Activated CD8-positive, alpha-beta T cell treated with anti-CD3 and anti-CD28 coated beads for 36 hours (primary cell): ENCODE results near the gene TAF1. TPM values are rescaled to one million over a fixed set of nuclear protein-coding genes. Genes with fewer than 3 reads are reported as not detected.
"Not testable (repeated sequence)": the region's sequence is repeated elsewhere in the genome, so short reads cannot be mapped to it uniquely, and the experiment has no call there.

Experiments
- ATAC-seq: fragments of 200-7000 bp; cut with Tn5 transposase; one replicate; pipeline ENCODE4 v1.10.0; 2021; ENCODE audit warnings: mild to moderate bottlenecking, moderate library complexity
- CTCF ChIA-PET: fragments of 350-600 bp; sonication (Branson Sonifier 250); formaldehyde crosslinking; loops from one replicate; lab custom pipeline; 2021; ENCODE audit warnings: antibody characterized with exemption; lab: Charles Lee
- POLR2A ChIA-PET: fragments of 350-600 bp; sonication (Branson Sonifier 250); formaldehyde crosslinking; loops from one replicate; lab custom pipeline; 2021; ENCODE audit warnings: antibody characterized with exemption; lab: Charles Lee
- DNase-seq: peaks from one replicate; pipeline ENCODE4 v3.0.0-alpha.2; 2020
- H3K27ac Mint-ChIP-seq: one replicate; pipeline ENCODE4 v1.8.0; 2021; ENCODE audit warnings: mild to moderate bottlenecking, mixed read lengths
- H3K27me3 Mint-ChIP-seq: one replicate; pipeline ENCODE4 v1.8.0; 2021; ENCODE audit warnings: mixed read lengths
- H3K36me3 Mint-ChIP-seq: one replicate; pipeline ENCODE4 v1.8.0; 2021; ENCODE audit warnings: low read depth, mixed read lengths
- H3K4me1 Mint-ChIP-seq: one replicate; pipeline ENCODE4 v1.8.0; 2021; ENCODE audit warnings: low read depth, mixed read lengths
- H3K4me3 Mint-ChIP-seq: one replicate; pipeline ENCODE4 v1.8.0; 2021; ENCODE audit warnings: mild to moderate bottlenecking, moderate library complexity, mixed read lengths
- H3K9me3 Mint-ChIP-seq: one replicate; pipeline ENCODE4 v1.8.0; 2021; ENCODE audit warnings: mixed read lengths
- CTCF ChIP-seq: fragments of 200-600 bp; IDR thresholded peaks from one replicate; pipeline ENCODE4 v1.8.0; 2022; ENCODE audit warnings: antibody characterized with exemption, mild to moderate bottlenecking
- intact Hi-C: fragments of 100-400 bp; cut with micrococcal nuclease; formaldehyde crosslinking; loops from one replicate; pipeline ENCODE4 v1.10.0; 2022
- total RNA-seq, 2 experiments: library from RNA; stranded (reverse); gene quantifications; one replicate each; pipeline ENCODE4 v1.2.3, GENCODE V29; 2021

TAF1 gene
- total RNA-seq, 2 experiments from 2014 or later, result 26.8 to 30.9 TPM

DNA sequence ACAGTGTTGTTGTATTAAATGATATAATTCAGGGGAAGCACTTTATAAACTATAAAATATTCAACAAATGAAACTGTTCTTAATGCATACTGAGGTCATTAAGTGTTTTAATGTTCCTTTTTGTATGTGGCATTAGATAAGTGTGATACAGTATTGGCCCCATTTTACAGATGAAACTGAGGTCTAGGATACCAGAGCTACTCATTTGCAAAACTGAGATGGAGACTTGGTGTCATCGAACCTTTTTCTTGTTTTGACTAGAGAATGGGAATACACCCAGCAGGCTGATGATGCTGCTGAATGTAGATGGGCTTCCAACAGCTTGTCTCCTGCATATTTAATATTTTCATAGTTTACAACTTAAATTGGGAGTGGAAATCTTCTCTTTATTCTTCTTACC lies 34.6 kb downstream of the TAF1 start:
- Mint-ChIP-seq H3K4me3 (no peak overlapping the region), H3K27ac (peak overlapping the region; percentile 57), H3K36me3 (peaks cover 23% of the 10 kb centered on the region), H3K4me1 (peaks cover 2% of the 10 kb centered on the region), H3K9me3 (no peaks in the 10 kb centered on the region), H3K27me3 (no peaks in the 10 kb centered on the region)
- POLR2A ChIA-PET, result interaction anchor here (0.9 kb wide), 1 partner anchor 133 kb away, joined by 3 read pairs; the partner anchor contains the start of gene OGT
- CTCF ChIA-PET, result no interaction called here
- no peak for ATAC-seq
- DNase-seq, result no peak
- intact Hi-C loops, result no loop called here
- no peak for TF ChIP-seq CTCF

- DNase-seq, ATAC-seq, CTCF ChIA-PET, intact Hi-C loops, H3K4me3 Mint-ChIP-seq, H3K9me3 Mint-ChIP-seq, H3K27me3 Mint-ChIP-seq, POLR2A ChIA-PET, H3K4me1 Mint-ChIP-seq, H3K27ac Mint-ChIP-seq: not testable (repeated sequence)
- peaks cover 13% of the 10 kb centered on the region for H3K36me3 Mint-ChIP-seq
These were observed 50.1 kb downstream of the TAF1 start for GRCh38 chrX:71416260-71416659.

DNA sequence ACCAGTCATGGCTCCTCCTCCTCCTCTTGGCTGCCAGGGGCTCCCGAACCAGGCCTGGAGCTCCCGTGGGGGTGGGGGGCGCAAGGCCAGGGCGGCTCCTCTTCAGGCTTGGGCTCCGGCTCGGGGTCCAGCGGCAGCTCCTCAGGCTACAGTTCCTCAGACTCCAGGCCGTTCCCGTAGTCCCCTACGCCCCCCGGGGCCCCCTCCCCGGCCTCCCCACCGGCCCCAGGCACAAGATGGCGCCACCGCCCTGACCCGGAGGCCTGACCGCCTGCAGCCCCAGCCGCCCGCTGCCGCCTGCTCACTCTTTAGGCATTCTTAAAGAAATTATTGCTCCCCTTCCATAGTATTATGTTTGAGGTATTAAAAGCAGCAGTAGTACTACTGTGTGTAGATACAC lies 54.5 kb downstream of the TAF1 start:
- Mint-ChIP-seq H3K27ac (no peak overlapping the region), H3K4me3 (no peak overlapping the region), H3K27me3 (no peaks in the 10 kb centered on the region), H3K9me3 (no peaks in the 10 kb centered on the region), H3K4me1 (no peaks in the 10 kb centered on the region), H3K36me3 (peaks cover 22% of the 10 kb centered on the region)
- POLR2A ChIA-PET, result no interaction called here
- CTCF ChIA-PET, result interaction anchor here (1.0 kb wide), 1 partner anchor 10 kb away, joined by 3 read pairs; no protein-coding TSS in a partner anchor
- no peak for TF ChIP-seq CTCF
- ATAC-seq, result no peak
- intact Hi-C loops, result no loop called here
- no peak for DNase-seq

DNA sequence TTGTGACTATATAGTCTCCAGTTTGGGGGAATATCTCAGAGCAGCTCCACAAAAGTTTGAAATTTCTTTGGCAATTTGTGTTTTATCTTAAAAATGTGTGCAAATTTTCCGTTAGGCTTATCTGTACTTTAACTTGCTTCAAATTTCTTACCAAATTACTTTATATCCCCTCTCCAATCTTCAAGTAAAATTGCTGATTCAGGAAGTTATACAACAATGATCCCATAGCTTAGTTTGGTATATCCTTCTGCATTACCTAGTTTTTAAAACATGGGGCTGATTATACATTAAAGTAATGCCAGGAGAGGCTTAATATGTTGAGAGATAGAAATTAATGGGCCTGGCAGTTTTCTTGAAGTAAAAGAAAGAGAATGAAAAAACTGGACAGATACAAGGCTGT lies 66.6 kb downstream of the TAF1 start:
- H3K9me3 Mint-ChIP-seq, result no peaks in the 10 kb centered on the region
- no peaks in the 10 kb centered on the region for H3K27me3 Mint-ChIP-seq
- H3K4me1 Mint-ChIP-seq, result no peaks in the 10 kb centered on the region
- intact Hi-C loops, result no loop called here
- no peak for DNase-seq
- H3K36me3 Mint-ChIP-seq, result peaks cover 21% of the 10 kb centered on the region
- ChIA-PET CTCF (no interaction called here), POLR2A (interaction anchor here (1.0 kb wide), 1 partner anchor 184 kb away, joined by 3 read pairs; no protein-coding TSS in a partner anchor)
- no peak overlapping the region for H3K27ac Mint-ChIP-seq
- H3K4me3 Mint-ChIP-seq, result no peak overlapping the region
- no peak for TF ChIP-seq CTCF
- no peak for ATAC-seq

GRCh38 chrX:71438750-71439149 lies 72.6 kb downstream of the TAF1 start:
- H3K9me3 Mint-ChIP-seq, result no peaks in the 10 kb centered on the region
- ATAC-seq, result no peak
- H3K27ac Mint-ChIP-seq, result no peak overlapping the region
- H3K4me3 Mint-ChIP-seq, result no peak overlapping the region
- ChIA-PET CTCF (no interaction called here), POLR2A (no interaction called here)
- H3K4me1 Mint-ChIP-seq, result peaks cover 5% of the 10 kb centered on the region
- peaks cover 22% of the 10 kb centered on the region for H3K36me3 Mint-ChIP-seq
- H3K27me3 Mint-ChIP-seq, result no peaks in the 10 kb centered on the region
- TF ChIP-seq CTCF, result no peak
- no peak for DNase-seq
- intact Hi-C loops, result no loop called here

DNA sequence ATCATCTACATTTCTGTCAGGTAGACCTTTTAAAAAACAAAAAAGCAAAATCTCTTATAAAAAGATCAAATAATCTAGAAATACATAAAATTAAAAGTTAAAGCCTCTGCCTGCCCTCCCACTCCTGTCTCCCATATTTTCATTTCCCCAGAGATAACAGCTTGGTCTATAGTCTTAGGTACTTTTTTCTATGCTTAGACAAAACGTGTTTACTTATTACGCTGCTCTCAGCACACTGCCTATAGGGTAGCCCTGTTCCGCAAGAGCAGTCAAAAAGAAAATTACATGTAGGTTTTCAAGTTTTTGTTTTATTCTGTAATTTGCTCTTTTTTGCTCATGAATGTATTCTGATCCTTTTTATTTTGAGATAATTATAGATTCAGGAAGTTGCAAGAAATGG lies 73.3 kb downstream of the TAF1 start:
- ChIA-PET POLR2A (no interaction called here), CTCF (no interaction called here)
- no peaks in the 10 kb centered on the region for H3K9me3 Mint-ChIP-seq
- TF ChIP-seq CTCF, result no peak
- no peak overlapping the region for H3K27ac Mint-ChIP-seq
- H3K36me3 Mint-ChIP-seq, result peaks cover 22% of the 10 kb centered on the region
- no peak overlapping the region for H3K4me3 Mint-ChIP-seq
- ATAC-seq, result no peak
- DNase-seq, result no peak
- intact Hi-C loops, result no loop called here
- H3K4me1 Mint-ChIP-seq, result peaks cover 5% of the 10 kb centered on the region
- no peaks in the 10 kb centered on the region for H3K27me3 Mint-ChIP-seq
